GM12801 (cell line): Measurements from ENCODE around the gene ACAA1.

Experiments used
- TF ChIP-seq, protein P1 (sequence below): IDR thresholded peaks from one replicate; pipeline ENCODE4 v1.5.1; 2011; ENCODE audit warnings: control low read depth; ENCODE audit not compliant: insufficient read length; ENCODE audit errors: extremely low read depth

Gene ACAA1

DNA sequence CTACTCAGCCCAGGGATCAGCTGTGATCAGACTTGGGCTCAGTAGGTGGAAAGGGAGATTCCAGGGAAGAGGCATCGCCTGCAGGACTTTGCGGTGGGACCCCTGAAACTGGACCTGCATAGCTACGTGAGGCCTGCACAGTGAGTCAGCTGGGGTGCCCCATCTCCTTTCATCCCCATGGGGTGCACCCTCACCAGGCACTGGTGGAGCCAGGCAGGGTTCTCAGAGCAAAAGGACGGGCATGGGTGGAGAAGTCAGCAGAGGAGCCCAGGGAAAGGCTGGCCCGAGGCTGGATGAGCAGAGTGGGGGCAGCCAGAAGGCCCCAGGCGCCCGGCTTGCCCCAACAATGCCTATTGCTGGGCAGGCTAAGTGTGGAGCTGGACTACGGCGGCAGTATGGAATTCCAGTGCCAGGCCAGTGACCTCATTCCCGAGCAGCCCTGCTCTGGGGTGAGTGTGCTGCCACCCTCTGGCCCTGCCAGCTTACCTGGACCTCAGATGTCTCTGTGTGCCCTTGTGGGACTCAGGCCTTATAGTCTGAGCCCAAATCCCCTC lies 19.7 kb downstream of the ACAA1 start:
- TF ChIP-seq, protein P1, sequence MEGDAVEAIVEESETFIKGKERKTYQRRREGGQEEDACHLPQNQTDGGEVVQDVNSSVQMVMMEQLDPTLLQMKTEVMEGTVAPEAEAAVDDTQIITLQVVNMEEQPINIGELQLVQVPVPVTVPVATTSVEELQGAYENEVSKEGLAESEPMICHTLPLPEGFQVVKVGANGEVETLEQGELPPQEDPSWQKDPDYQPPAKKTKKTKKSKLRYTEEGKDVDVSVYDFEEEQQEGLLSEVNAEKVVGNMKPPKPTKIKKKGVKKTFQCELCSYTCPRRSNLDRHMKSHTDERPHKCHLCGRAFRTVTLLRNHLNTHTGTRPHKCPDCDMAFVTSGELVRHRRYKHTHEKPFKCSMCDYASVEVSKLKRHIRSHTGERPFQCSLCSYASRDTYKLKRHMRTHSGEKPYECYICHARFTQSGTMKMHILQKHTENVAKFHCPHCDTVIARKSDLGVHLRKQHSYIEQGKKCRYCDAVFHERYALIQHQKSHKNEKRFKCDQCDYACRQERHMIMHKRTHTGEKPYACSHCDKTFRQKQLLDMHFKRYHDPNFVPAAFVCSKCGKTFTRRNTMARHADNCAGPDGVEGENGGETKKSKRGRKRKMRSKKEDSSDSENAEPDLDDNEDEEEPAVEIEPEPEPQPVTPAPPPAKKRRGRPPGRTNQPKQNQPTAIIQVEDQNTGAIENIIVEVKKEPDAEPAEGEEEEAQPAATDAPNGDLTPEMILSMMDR: no peak

DNA sequence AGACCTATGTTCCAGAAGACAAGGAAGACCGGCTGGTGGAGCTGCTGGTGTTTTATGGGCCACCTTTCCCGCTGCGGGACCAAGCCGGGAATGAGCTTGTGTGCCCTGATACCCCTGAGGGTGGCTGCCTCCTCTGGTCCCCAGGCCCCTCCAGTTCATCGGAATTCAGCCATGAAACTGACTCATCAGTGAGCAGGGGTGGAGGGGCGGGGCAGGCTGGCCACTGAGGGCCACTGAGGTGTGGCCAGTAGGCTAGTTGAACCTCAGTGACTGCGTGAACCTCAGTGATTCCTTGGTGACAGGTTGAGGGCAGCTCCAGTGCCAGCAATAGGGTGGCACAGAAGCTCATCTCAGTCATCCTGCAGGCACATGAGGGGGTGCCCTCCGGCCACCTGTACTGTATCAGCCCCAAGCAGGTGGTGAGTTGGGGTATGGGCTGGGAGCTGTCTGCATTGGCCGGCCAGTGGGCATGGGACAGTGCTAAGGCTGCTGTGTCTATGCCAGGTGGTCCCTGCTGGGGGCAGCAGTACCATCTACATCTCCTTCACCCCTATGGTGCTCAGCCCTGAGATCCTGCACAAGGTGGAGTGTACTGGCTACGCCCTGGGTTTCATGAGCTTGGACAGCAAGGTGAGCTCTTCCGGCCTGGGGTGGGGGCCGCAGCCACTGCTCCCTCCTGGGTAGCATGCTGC lies 20.3 kb downstream of the ACAA1 start:
- TF ChIP-seq, protein P1: no peak

DNA sequence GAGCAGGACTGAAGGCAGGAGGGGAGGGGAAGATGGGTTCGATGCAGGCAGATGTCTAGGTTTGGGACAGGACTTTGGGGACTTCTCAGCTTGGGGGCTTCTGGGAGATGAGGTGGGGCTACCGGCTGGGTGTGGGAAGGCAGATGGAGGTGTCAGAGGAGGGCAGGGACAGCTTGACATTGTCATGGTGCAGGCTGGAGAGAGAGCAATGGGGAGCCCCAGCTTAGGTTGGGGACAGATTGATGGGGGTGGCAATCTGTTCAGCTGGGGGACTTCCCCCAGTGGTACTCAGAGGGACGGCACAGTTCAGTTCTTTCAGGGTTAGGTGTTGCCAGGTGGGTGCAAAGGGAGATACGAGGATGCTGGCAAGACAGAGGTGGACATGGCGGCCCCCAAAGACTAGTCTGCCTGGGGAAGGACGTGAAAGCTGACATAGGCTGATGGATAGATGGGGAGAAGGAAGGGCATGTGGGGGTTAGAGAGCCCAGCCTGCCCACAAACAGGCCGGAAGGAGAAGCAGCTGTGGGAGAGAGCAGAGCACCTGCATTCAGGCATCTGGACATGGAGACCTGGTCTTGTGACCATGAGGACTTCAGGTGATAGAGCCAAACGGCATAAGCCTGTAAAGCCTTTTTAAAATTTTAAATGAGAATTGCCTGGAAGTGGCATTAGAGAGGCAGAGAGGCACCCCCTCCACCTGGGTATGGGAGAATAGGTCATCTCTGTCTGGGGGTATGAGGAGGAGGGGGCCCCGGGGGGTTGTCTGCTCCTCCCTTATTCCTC lies 21.1 kb downstream of the ACAA1 start:
- TF ChIP-seq, protein P1: no peak

DNA sequence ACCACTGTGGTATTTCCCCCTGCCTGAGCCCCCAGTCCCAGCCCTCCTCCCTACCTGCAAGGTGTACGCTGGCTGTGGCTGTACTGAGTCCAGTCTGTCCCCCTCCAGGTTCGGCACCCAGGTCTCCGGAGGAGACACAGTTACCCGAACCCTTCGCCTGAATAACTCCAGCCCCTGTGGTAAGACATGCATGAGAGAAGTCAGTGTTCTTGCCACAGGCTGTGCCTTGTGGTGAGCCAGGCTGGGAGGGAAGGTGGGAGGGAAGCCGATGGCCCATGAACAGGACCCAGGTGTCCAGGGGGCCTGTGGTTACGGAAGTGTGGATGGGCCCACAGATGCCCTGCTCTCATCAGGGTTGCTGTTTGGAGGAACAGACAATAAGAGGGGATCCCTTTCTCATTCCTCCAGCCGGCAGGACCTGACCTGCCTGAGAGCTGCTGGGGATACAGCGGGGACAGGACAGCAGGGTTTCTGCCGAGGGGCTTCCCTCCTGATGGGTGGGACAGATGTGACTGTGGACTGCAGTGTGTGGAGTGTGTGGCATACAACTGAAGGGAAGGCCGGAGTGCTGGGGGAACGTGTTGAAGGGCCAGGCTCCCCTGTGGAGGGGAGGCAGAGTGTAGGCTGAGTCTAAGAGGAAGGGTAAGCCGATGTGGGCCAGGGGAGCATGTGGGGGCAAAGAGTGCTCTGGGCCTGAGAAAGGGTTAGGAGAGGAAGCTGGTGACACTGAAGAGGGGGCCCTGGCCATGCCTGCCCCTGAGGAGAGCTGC lies 21.9 kb downstream of the ACAA1 start:
- TF ChIP-seq, protein P1: no peak

DNA sequence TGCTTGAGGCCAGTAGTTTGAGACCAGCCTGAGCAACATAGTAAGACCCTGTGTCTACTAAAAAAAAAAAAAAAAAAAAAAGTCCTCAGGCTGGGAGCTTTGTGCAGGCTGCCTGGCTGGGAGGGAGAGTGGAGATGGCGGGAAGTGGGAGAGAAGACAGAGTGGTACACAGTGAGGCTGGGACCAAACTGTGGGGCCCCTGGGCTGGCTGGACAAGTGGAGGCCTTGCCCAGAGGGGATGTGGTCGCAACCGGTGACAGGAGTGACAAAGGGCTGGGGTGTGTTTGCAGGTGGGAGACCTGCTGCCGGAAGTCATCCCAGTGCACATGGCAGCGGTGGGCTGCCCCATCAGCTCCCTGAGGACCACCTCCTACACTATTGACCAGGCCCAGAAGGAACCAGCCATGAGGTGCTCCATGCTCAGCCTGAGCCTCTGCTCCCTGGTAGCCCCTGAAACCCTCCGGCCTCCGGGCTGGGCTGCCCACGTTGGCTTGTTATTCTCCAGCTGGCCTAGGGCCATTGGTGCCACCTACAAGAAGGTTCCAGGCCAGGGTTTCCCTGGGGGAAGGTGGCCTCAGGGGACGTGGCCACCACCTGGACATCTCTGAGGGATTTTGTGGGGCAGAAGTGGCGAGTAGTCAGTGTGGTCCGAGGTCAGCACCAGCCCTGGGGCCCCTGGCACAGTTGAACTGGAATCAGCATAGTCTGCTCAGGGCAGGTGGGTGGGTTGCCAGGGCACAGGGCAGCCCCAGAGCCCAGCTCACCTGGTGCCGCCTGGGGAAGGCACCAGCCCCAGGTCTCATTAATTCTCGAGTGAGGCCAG lies 22.7 kb downstream of the ACAA1 start:
- TF ChIP-seq, protein P1: no peak

DNA sequence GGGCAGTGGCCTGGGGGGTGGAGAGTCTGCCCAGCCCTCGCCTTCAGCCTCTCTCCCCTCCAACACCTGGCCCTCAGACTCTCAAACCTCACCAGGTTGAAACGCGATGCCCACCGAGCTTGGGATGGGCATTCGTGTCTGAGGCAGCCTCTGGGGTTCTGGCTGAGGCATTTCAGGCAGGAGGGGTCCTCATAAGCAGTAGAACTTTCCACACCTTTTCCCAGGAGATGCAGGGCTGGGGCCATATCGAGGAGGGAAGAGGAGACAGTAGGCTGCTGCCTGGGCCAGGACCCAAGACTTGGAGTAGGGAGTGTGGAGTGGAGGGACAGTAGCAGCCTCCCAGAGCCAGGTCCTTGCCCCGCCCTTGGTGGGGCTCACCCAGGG lies 24.6 kb downstream of the ACAA1 start:
- TF ChIP-seq, protein P1: no peak
